ENCODE data around the gene PDLIM5.
A peak's percentile ranks its signal among the peaks of the same experiment; 100 is the strongest.

PDLIM5 gene

DNA sequence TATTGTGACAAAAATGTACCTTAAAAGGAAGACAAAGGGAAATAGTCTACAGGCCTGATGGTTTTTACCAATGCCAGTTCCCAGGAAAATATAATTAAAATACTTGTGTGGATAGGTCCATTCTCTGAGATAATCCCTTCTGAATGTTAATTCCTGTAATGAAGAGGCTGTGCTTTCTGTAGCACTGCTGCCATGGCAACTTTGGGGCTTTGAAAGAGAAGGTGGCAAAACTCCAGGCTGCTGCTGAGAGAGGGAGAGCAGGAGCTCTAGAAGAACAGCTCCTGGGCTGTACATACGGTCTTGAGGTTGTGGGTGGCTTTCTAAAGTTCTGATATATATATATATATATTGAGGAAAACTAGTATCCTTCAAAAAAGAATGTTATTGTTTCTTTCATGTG lies 125.4 kb downstream of the PDLIM5 start:
- TF ChIP-seq, protein P1, sequence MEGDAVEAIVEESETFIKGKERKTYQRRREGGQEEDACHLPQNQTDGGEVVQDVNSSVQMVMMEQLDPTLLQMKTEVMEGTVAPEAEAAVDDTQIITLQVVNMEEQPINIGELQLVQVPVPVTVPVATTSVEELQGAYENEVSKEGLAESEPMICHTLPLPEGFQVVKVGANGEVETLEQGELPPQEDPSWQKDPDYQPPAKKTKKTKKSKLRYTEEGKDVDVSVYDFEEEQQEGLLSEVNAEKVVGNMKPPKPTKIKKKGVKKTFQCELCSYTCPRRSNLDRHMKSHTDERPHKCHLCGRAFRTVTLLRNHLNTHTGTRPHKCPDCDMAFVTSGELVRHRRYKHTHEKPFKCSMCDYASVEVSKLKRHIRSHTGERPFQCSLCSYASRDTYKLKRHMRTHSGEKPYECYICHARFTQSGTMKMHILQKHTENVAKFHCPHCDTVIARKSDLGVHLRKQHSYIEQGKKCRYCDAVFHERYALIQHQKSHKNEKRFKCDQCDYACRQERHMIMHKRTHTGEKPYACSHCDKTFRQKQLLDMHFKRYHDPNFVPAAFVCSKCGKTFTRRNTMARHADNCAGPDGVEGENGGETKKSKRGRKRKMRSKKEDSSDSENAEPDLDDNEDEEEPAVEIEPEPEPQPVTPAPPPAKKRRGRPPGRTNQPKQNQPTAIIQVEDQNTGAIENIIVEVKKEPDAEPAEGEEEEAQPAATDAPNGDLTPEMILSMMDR (conservative IDR thresholded peaks at IDR 0.05; ENCODE audit: control insufficient read depth, insufficient read depth, low read depth, low read length), result no peak
- DNase-seq (ENCODE audit: low read depth), result peak; percentile 41
- no peak overlapping the region for H3K4me3 ChIP-seq (ENCODE audit: control insufficient read depth, low read depth, low read length)

DNA sequence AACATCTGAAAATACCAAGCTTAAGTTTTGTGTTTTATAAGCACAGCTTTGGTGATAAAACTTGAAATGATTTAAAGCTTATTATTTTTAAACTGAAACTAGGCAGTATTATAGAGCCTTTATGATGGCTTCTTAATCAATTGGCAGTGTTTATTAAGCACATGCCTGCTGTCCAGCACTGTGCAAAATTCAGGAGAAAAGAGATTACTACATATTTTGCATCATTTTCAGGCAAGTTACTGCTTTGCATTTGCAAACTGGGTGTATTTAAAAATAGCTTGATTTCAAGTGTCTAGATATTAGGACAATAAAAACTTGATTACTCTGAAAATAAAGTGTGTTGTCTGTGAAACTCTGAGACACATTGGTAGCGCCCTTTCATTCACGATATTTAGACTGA lies 126.5 kb downstream of the PDLIM5 start:
- H3K4me3 ChIP-seq (ENCODE audit: control insufficient read depth, low read depth, low read length), result no peak overlapping the region
- no peak for DNase-seq (ENCODE audit: low read depth)
- TF ChIP-seq, protein P1 (conservative IDR thresholded peaks at IDR 0.05; ENCODE audit: control insufficient read depth, insufficient read depth, low read depth, low read length), result no peak

DNA sequence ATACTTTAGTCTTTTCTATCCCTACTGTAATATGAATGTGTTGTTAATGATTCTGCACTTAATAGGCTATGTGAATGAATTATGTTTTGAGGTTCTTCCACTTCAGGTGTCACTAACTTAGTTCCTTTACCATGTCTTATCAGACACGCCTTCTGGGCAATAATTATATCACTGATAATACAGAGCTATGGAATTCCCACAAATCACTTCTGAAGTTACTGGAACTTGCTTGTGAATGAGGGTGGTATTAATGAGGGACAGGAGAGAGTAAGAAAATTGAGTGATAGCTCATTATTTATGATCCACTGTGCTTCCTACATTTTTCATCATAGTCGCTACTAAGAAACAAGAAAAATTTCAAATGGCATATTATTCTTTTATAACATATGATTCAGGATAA lies 130.0 kb downstream of the PDLIM5 start:
- no peak for DNase-seq (ENCODE audit: low read depth)
- TF ChIP-seq, protein P1 (conservative IDR thresholded peaks at IDR 0.05; ENCODE audit: control insufficient read depth, insufficient read depth, low read depth, low read length), result no peak
- H3K4me3 ChIP-seq (ENCODE audit: control insufficient read depth, low read depth, low read length), result no peak overlapping the region

DNA sequence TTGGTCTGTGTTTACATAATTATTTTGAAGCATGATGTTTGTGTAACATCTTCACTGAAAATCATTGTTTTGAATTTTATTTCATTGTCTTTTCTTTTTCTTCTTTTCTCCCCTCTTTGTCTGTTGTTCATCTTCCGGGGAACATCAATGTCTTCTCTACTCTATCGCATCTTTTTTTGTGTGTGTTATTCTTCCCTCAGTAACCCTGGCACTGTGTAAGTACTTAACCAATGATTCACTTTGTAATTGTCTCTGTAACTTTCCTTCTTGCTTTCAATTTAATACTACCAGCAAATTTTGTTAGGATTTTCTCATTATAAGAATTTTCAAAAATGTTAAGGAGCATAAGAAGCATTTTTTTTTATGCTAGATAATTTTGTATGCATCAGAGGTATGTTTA lies 130.8 kb downstream of the PDLIM5 start:
- TF ChIP-seq, protein P1 (conservative IDR thresholded peaks at IDR 0.05; ENCODE audit: control insufficient read depth, insufficient read depth, low read depth, low read length), result no peak
- DNase-seq (ENCODE audit: low read depth), result no peak
- H3K4me3 ChIP-seq (ENCODE audit: control insufficient read depth, low read depth, low read length), result no peak overlapping the region

DNA sequence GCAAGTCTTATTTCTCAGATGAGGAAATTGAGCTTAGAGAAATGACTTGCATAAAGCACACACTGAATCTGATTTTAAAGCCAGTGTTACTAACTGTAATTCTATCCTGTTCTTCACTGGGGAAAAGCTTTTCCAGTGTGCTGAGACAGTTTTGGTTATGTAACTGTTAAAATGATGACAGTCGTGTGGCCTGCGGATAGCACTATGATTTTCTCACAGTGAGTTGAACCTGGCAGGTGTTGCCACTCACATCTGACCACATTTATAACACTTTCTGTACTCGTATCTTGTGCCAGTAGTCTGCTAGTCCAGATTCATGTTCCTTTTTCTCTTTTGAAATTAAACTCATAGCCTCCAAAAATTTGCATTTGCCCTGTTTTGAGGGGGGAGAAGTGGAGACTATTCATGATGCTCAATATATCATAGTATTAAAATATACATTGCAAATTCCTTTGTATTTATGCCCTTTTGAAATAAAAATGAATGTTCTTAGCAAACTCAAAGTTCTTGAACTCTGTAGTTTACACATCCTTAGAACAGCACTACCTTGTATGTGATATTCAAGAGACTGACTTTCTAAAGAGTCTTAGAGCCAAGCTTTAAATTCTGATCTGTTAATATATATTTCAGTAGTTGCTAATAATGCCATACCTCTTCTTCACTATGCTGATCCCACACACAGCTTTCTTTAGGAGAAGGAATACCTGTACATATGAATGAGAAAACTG lies 132.3 kb downstream of the PDLIM5 start:
- H3K4me3 ChIP-seq (ENCODE audit: control insufficient read depth, low read depth, low read length), result no peak overlapping the region
- TF ChIP-seq, protein P1 (conservative IDR thresholded peaks at IDR 0.05; ENCODE audit: control insufficient read depth, insufficient read depth, low read depth, low read length), result no peak
- no peak for DNase-seq (ENCODE audit: low read depth)

DNA sequence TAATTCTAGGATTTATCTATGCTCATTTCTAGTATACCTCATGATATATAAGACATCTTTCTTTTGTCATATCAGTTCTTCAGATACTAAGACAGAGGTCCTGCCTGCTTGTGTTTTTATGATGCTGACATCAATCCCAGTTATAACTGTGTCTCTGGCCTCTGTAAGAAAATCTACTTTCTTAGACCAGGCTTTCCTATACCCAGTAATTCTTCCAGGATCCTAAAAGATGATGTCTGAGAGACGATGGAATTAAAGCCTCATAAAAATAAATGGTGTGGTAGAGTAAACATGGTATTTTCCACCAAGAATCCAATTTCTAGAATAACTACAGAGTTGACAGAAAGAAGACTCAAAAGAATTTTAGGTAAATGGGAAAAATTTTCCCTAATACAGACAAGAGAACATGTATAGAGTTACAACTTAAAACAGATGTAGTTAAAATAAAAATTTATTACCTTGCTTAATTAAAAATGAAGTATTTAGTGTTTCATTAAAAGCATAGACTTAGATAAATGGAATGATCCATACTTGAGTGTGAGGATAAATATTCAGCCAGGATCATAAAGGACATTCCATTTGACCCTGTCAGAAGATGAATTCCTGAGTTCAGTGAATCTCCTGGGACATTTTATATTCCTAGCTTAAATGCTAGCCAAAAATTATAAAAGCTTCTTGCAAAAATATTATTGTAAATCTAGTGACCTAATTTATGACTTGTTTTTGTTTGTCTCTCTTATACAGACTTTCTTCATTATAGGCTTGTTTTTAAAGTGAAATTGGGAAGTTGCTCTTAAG lies 137.4 kb downstream of the PDLIM5 start:
- TF ChIP-seq, protein P1 (conservative IDR thresholded peaks at IDR 0.05; ENCODE audit: control insufficient read depth, insufficient read depth, low read depth, low read length), result no peak
- H3K4me3 ChIP-seq (ENCODE audit: control insufficient read depth, low read depth, low read length), result no peak overlapping the region
- peak; percentile 68 for DNase-seq (ENCODE audit: low read depth)

Data from fibroblast of mammary gland (primary cell).